ENCODE measurements around the gene RXFP2.

Gene RXFP2

GRCh38 chr13:31768351-31768750 is 29.0 kb downstream of the RXFP2 start:
- DNase-seq, result no peak

- no peak for DNase-seq
These were observed 30.2 kb downstream of the RXFP2 start for GRCh38 chr13:31769575-31769974.

- no peak for DNase-seq
These were observed 32.9 kb downstream of the RXFP2 start for GRCh38 chr13:31772231-31772630.

- no peak for DNase-seq
These were observed 34.2 kb downstream of the RXFP2 start for GRCh38 chr13:31773538-31773937.

DNA sequence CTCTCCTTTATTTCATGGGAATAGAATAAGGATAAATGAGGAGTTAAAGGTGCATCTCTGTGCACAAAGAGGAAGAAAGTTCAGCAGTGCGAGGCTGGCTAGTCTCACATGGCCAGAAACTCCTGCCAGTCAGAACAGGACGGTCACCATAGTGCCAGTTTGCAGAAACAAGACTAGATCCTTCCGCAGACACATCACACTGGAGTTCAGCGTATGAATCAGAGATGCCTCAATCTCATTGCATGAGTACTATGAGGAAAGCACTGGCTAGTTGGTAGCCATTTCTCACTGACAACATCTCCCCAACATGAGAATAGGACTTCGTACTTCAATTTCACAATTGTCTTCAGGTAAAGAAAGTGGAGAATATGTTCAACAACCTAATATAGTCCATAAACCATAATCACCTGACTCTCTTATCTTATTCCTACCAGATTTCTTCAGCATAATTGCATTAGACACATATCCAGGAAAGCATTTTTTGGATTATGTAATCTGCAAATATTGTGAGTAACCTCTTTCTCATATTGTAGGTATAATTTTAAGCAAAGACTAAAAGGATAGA is 34.9 kb downstream of the RXFP2 start:
- no peak for DNase-seq

GRCh38 chr13:31775148-31775547 is 35.8 kb downstream of the RXFP2 start:
- DNase-seq, result no peak

DNA sequence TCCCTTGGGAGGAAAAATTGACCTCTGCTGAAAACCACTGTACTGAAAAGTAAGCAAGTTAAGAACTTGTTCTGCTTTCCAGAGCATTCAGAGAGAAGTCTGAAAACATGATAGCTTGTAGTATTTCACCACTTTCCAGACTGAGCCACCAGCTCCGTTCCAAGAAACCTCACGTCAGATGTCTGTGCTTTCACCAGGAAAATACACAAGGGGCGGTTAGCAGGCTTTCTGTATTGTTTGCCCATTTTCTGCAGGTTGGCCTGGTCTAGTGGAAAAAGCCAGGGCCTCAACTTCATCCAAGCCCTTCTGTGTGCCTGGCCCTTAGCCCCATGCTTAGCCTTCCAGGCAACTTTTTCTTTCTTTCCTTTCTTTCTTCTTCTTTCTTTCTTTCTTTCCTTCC is 36.4 kb downstream of the RXFP2 start:
- no peak for DNase-seq

DNA sequence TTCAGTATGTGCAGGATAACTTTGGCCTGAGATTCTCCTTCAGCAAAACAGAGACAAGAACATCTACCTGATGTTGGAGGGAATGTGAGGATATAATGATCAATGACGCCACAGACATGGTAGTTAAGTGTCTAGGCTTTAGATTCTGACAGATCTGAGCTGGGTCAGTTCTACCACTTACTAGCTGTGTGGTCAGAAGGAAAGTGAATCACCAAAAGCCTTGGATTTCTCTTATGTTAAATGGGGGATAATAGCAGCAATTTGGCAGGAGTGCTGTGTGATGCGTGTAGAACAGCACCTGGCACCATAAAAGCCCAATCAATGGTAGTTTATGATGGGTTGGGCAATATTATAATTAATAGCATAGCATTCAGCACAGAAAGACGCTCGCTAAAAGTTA is 41.7 kb downstream of the RXFP2 start:
- no peak for DNase-seq

DNA sequence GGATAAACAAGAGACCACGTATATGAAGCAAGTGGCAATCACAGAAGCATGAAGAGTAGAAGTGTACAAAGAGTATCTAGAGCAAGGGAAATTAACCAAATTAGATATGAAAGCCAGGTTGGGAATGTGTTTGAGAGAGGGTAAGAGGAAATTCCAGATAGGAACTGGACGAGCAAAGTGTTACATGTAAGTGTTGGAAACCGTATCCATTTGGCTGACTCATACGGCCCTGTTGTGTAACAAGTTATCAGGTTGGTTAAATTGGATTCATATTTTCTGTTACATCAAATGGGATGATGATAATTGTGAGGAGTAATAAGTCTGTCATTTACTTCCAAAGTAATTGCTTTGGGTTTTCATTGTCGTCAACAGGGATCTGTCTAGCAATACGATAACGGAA is 46.7 kb downstream of the RXFP2 start:
- DNase-seq, result no peak

- no peak for DNase-seq
These were observed 51.7 kb downstream of the RXFP2 start for GRCh38 chr13:31790992-31791391.

DNA sequence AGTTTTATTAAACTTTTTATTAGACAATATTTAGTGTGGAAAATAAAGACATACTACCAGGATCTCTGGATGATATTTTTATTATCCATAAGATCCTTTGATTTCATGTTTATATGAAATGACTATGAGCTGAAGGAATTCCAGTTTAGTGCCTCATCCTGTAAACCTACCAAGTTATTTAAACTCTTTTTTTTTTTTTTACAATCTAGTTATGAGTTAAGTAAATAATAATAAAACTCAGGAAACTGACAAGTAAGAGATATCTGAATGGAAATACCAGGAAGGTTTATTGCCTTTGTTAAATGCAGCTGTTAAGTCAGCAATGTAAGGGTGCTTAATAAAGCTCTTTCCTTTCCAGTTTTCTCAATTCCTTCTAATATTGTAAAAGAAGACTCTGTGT is 53.9 kb downstream of the RXFP2 start:
- no peak for DNase-seq

DNA sequence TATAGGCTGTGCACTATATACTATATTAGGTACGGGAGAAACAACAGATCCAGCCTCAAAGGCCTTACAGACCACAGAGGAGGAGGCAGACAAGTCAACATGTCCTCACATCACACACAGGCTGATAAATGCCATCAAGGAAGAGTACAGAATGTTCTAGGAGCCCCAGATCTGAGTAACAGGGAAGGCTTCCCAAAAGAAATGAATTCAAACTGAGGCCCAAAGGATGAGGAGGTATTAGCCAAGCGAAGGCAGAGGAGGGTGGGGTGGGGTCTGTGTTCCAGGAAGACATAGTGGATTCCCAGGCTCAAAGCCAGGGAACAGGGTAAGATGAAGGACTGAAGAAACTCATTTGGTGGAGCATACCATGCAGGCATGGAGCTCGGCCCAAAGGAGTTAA is 55.1 kb downstream of the RXFP2 start:
- no peak for DNase-seq

GRCh38 chr13:31797154-31797775 is 57.9 kb downstream of the RXFP2 start:
- no peak for DNase-seq

DNA sequence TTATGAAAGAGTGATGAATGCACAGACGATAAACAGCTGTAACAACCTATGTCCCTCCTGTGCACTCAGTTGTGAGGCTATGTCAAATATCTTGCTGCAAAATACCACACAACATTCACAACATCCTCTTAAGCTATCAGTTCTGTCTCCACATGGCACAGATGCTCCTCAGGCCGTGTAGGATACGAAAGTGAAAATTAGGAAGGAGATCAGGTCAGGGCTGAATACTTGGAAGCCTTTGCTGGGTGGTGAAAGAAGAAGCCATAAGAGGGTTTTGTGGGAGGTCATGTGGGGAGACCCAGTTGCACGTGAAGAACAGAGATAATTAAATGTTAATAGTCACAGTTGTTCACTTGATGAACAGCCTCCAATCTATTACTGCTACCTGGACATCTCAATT is 58.9 kb downstream of the RXFP2 start:
- DNase-seq, result no peak

DNA sequence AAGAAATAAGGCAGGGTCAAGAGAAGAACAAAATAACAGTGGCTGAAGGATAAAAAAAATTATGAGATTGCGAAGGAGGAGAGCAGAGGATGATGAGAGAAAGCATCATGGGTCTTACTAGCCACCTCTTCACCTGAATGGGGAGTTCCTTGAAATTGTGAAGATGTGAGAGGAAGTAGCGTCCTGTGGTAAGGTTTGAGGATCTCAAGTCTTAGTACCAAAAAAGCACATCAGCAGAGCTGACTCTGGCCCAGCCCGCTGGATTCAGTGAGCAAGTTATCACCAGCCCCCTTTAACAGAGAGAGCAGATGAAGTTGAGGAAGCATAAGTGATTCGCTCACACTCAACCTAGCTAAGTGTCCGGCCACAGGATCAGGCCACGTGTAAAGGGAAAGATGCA is 61.8 kb downstream of the RXFP2 start:
- DNase-seq, result no peak

- no peak for DNase-seq
These were observed 64.0 kb downstream of the RXFP2 start for GRCh38 chr13:31803311-31803710.

DNA sequence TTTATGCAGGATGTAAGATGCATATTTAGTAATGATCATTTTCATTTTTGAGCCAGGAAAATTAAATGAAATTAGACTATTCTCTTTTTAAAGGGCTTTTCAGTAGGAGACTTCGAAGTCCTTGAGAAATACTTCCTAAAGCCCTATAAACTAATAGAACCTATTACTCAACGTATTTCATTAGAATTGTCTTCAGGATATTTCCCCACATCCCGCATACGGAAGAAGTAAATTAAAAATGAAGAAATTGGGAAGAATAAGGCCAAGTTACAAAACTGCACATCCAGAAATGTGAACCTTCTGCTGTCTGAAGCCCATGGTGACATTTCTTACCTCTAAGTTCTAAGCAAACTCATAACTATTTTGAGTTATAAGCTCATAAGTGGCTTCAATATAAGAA is 66.5 kb downstream of the RXFP2 start:
- DNase-seq, result no peak

DNA sequence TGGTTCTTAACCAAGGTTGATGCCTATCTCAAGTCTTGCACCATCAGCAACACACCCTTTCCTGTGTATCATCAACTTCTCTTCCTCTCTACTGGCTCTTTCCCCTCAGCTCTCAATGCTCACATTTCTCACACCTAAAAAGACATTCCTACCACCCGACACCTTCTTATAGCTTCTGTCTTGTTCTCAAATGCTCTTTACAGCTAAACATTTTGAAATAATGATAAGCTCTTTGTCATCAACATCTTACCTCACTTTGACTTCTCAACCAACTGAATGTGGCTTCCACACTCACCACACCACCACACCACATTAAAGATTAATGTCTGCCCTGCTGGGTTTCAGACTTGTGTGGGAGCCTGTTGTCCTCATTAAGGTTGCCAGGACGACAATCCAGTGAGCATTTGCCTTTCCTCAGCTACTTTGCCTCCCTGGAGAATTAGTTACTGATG is 67.8 kb downstream of the RXFP2 start:
- DNase-seq, result no peak

DNA sequence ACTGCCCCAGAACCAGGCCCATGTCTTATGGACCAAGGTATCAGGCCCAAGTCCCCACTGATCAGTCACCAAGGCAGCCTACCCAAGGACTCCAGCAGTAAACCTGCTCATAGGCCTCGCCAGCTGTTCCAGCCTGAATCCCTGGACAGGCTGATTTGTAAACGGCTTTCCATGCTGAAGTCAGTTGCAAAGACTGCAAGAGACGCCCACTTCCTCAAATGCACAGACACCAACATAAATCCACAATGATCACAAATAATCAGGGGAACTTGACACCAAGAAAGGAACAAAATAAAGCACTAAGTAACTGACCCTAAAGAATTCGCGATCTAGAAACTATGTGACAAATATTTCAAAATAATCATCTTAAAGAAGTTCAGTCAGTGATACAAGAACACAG is 75.2 kb downstream of the RXFP2 start:
- no peak for DNase-seq

DNA sequence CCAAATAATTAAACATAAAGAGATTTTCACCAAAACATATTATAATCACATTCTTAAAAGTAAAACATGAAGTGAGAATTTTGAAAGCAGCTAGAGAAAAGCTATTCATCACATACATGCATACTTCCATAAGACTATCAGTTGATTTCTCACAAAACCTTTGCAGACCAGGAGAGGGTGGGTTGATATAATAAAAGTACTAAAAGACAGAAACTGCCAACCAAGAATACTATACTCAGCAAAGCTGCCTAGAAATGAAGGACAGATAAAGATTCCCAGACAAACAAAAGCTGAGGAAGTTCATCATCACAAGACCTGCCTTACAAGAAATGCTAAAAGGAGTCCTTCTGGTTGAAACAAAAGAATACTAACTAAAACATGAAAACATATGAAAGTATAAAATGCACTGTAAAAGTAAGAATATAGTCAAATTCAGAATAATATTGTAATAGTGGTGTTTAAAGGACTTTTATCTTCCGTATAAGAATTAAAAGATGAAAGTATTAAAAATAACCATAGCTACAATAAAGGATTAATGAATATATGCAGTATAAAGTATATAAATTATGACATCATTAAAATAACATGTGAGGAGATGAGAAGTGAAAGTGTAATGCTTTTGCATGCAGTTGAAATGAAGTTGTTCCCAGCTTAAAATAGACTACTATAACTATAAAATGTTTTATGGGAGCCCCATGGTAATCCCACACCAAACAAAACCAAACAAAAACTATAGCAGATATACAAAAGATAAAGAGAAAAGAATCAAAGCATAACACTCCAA is 76.2 kb downstream of the RXFP2 start:
- no peak for DNase-seq

GRCh38 chr13:31818236-31818635 is 78.9 kb downstream of the RXFP2 start:
- no peak for DNase-seq

GRCh38 chr13:31824705-31825517 is 85.6 kb downstream of the RXFP2 start:
- no peak for DNase-seq

GRCh38 chr13:31826521-31826920 is 87.2 kb downstream of the RXFP2 start:
- no peak for DNase-seq

- DNase-seq, result no peak
These were observed 88.4 kb downstream of the RXFP2 start for GRCh38 chr13:31827707-31828106.

Measured in KG1 (cell line).